Psoas muscle (tissue), 8 donors: ENCODE results near the gene TUBA1C. TPM values are rescaled to one million over a fixed set of nuclear protein-coding genes. Genes with fewer than 3 reads are reported as not detected.

Experiments
- ATAC-seq, 4 donors: fragments of 200-7000 bp; cut with Tn5 transposase; one replicate each; pipeline ENCODE4 v1.9.1; 2020; ENCODE audit warnings: moderate library complexity in 3 of 4, mild to moderate bottlenecking in 2 of 4
- DNase-seq, 2 donors: peaks; one replicate each; pipeline ENCODE4 v3.0.0-alpha.2; 2020
- H3K27ac ChIP-seq: fragments of 200-600 bp; one replicate; pipeline ENCODE4 v1.8.0; 2022
- H3K27me3 ChIP-seq, 3 donors: fragments of 200-600 bp in 1 of 3; one replicate each; pipeline versions ENCODE4 v1.6.1 to v1.8.0; 2013 to 2022; ENCODE audit warnings: low read length in 2 of 3, mild to moderate bottlenecking in 2 of 3, moderate library complexity in 1 of 3; ENCODE audit not compliant: insufficient read depth in 3 of 3
- H3K36me3 ChIP-seq, 2 donors: fragments of 200-600 bp in 1 of 2; one replicate each; pipeline versions ENCODE4 v1.6.1 to v1.8.0; 2013 to 2022; ENCODE audit warnings: low read depth in 1 of 2, mild to moderate bottlenecking in 1 of 2, moderate library complexity in 1 of 2; ENCODE audit not compliant: insufficient read depth in 1 of 2
- H3K4me1 ChIP-seq: fragments of 200-600 bp; one replicate; pipeline ENCODE4 v1.8.0; 2022
- H3K4me3 ChIP-seq: fragments of 200-600 bp; one replicate; pipeline ENCODE4 v1.8.0; 2022; ENCODE audit warnings: mild to moderate bottlenecking
- H3K9me3 ChIP-seq: fragments of 200-600 bp; one replicate; pipeline ENCODE4 v1.8.0; 2022
- WGBS, 3 donors: extraction: QIAGEN DNeasy Blood & Tissue Kit; methylation state at CpG; one replicate each; pipeline versions ENCODE4 v1.1.6 to v1.1.7; 2013; 5-methylcytosine and 5-hydroxymethylcytosine counted together
- intact Hi-C, 2 donors: fragments of 100-400 bp; cut with DNase I; formaldehyde crosslinking; loops; one replicate each; pipeline versions ENCODE4 v1.11.0 to v1.14.2; 2022
- polyA plus RNA-seq, 3 donors: library from polyadenylated mRNA; stranded (reverse); fragments of 200-250 nt; gene quantifications; one replicate each; pipeline ENCODE4 v1.2.3, GENCODE V29; 2013
- total RNA-seq, 4 donors: library from RNA; stranded (reverse); fragmentation: NEBNext Ultra II Directional in 2 of 4; extraction: Animal tissue kit (Norgen Biotek cat#: 25700) in 2 of 4; gene quantifications; one replicate each; pipeline versions ENCODE4 v1.2.1 to v1.2.4, GENCODE V29; 2021 to 2023
- TF ChIP-seq, protein P1 (sequence below): fragments of 200-600 bp; IDR thresholded peaks from one replicate; pipeline ENCODE4 v1.8.0; 2022; ENCODE audit warnings: antibody characterized with exemption
- donor health status: healthy with polysubstance abuse.
- donor health status: DM: no; HTN: no; CAD: no; lungs with moderate emphysema.
- donor health status: Bipolar disorder and iron deficiency.
- donor health status: healthy.
- donor health status: DM: yes; HTN: yes; CAD: no.
- donor health status: DM: no; HTN: no; CAD: no.
- donor health status: DM: no; HTN: no; CAD: no.
- donor health status: DM: yes; HTN: yes; CAD: no.

TUBA1C gene
- total and polyA plus RNA-seq, 7 donors = 41.4 to 454 (median 62.9) TPM

DNA sequence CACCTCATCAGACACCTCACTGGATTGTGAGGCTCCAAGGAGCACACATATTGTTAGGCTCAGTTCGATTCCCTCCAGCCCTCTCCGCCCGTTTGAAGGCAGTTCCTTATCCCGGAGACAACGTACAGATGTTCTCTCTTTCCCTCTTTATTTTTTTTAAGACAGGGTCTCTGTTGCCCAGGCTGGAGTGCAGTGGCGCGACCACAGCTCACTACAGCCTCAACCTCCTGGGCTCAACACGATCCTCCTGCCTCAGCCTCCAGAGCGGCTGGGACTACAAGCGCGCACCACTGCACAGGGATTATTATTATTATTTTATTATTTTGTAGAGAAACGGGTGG lies 57.5 kb downstream of the TUBA1C start:
- H3K4me3 ChIP-seq = peak overlapping the region; percentile 71
- no peaks in the 10 kb centered on the region for H3K9me3 ChIP-seq
- no peak for DNase-seq
- ATAC-seq = no peak
- H3K4me1 ChIP-seq = peaks cover 6% of the 10 kb centered on the region
- TF ChIP-seq, protein P1, sequence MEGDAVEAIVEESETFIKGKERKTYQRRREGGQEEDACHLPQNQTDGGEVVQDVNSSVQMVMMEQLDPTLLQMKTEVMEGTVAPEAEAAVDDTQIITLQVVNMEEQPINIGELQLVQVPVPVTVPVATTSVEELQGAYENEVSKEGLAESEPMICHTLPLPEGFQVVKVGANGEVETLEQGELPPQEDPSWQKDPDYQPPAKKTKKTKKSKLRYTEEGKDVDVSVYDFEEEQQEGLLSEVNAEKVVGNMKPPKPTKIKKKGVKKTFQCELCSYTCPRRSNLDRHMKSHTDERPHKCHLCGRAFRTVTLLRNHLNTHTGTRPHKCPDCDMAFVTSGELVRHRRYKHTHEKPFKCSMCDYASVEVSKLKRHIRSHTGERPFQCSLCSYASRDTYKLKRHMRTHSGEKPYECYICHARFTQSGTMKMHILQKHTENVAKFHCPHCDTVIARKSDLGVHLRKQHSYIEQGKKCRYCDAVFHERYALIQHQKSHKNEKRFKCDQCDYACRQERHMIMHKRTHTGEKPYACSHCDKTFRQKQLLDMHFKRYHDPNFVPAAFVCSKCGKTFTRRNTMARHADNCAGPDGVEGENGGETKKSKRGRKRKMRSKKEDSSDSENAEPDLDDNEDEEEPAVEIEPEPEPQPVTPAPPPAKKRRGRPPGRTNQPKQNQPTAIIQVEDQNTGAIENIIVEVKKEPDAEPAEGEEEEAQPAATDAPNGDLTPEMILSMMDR = no peak
- H3K36me3 ChIP-seq = no peaks in the 10 kb centered on the region
- H3K27ac ChIP-seq = peak overlapping the region; percentile 32
- no peaks in the 10 kb centered on the region for H3K27me3 ChIP-seq
- intact Hi-C loops = no loop called here
- 40 to 50% (median 40%) methylated on average over 12 of the region's 12 CpGs for WGBS, 3 donors

- H3K27ac ChIP-seq = peak within 1 kb of the TSS; percentile 32
- H3K9me3 ChIP-seq = no peaks in the 10 kb centered on the region
- TF ChIP-seq, protein P1 = no peak
- peak; percentile 100 for ATAC-seq
- peaks cover 6% of the 10 kb centered on the region for H3K4me1 ChIP-seq
- peak; percentile 97 to 99 for DNase-seq
- 0% methylated on average over 64 to 65 of the region's 65 CpGs for WGBS, 3 donors
- peak within 1 kb of the TSS; percentile 71 for H3K4me3 ChIP-seq
- no peaks in the 10 kb centered on the region for H3K36me3 ChIP-seq
- H3K27me3 ChIP-seq = no peaks in the 10 kb centered on the region
- intact Hi-C loops = no loop called here
These were observed 58.0 kb downstream of the TUBA1C start, which contains the start of gene TROAP for GRCh38 chr12:49322708-49323523. Gene TROAP, plus strand, starts transcription at chr12:49323255. Its CDS starts 354 bp downstream, at chr12:49323609.

DNA sequence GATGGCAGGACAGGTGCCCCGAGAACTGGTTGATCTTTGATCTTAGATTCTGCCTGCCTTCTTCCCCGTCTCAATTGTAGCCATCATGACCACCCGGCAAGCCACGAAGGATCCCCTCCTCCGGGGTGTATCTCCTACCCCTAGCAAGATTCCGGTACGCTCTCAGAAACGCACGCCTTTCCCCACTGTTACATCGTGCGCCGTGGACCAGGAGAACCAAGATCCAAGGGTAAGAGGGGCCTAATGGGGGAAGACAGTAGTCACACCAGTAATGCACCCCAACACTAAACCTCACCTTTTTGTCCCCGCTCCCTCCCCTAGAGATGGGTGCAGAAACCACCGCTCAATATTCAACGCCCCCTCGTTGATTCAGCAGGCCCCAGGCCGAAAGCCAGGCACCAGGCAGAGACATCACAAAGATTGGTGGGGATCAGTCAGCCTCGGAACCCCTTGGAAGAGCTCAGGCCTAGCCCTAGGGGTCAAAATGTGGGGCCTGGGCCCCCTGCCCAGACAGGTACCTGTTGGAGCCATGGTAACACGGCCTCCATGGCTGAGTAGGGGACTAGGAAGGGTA lies 58.7 kb downstream of the TUBA1C start:
- WGBS, 3 donors = 9 to 10% (median 10%) methylated on average over 19 of the region's 19 CpGs
- DNase-seq (no peak), ATAC-seq (no peak)

More for the DNA sequence above, 58.7 kb downstream of the TUBA1C start:
- no peaks in the 10 kb centered on the region for H3K27me3 ChIP-seq
- TF ChIP-seq, protein P1 = no peak
- H3K9me3 ChIP-seq = no peaks in the 10 kb centered on the region
- peak overlapping the region; percentile 71 for H3K4me3 ChIP-seq
- intact Hi-C loops = no loop called here
- H3K36me3 ChIP-seq = no peaks in the 10 kb centered on the region
- peaks cover 6% of the 10 kb centered on the region for H3K4me1 ChIP-seq
- H3K27ac ChIP-seq = no peak overlapping the region

Other genes starting within 250 kb of the TUBA1C start
- gene PRKAG1, start 246.3 kb upstream of the TUBA1C start, total RNA-seq = 10 to 100 TPM; 49.5 to 91.6 (median 70.6) TPM
- gene PRKAG1, start 246.3 kb upstream of the TUBA1C start, polyA plus RNA-seq = 100 to 1,000 TPM in 1 of 3 donors, 10 to 100 TPM in 2; 67.5 to 105 (median 86.5) TPM
- 10 to 100 TPM; 62.6 to 69.8 (median 65.1) TPM for gene KMT2D, start 204.3 kb upstream of the TUBA1C start, total RNA-seq
- gene KMT2D, start 204.3 kb upstream of the TUBA1C start, polyA plus RNA-seq = 10 to 100 TPM; 10.8 to 65.8 (median 13.9) TPM
- under 1 TPM in 1 of 4 donors, not detected in 3; 0.97 TPM for gene RHEBL1, start 195.1 kb upstream of the TUBA1C start, total RNA-seq
- gene RHEBL1, start 195.1 kb upstream of the TUBA1C start, polyA plus RNA-seq = 1 to 10 TPM in 1 of 3 donors, under 1 TPM in 2; 0.21 to 1.2 (median 0.57) TPM
- under 1 TPM; 0.07 to 0.43 (median 0.17) TPM for gene DHH, start 170.3 kb upstream of the TUBA1C start, total RNA-seq
- under 1 TPM; 0.08 to 0.39 (median 0.17) TPM for gene DHH, start 170.3 kb upstream of the TUBA1C start, polyA plus RNA-seq
- gene LMBR1L, start 154.2 kb upstream of the TUBA1C start, total RNA-seq = 10 to 100 TPM; 13.3 to 27.3 (median 21.3) TPM
- 10 to 100 TPM; 13.3 to 16.8 (median 14.1) TPM for gene LMBR1L, start 154.2 kb upstream of the TUBA1C start, polyA plus RNA-seq
- gene TUBA1B, start 133.7 kb upstream of the TUBA1C start, total RNA-seq = 100 to 1,000 TPM; 101 to 368 (median 242) TPM
- gene TUBA1B, start 133.7 kb upstream of the TUBA1C start, polyA plus RNA-seq = 1,000 to 10,000 TPM in 1 of 3 donors, 100 to 1,000 TPM in 2; 294 to 1,147 (median 389) TPM
- 10 to 100 TPM; 21.3 to 29.8 (median 29.0) TPM for gene TUBA1A, start 76.0 kb upstream of the TUBA1C start, total RNA-seq
- 10 to 100 TPM; 16.4 to 48.2 (median 29.9) TPM for gene TUBA1A, start 76.0 kb upstream of the TUBA1C start, polyA plus RNA-seq
- gene PRPH, start 30.1 kb downstream of the TUBA1C start, total RNA-seq = not detected
- under 1 TPM in 2 of 3 donors, not detected in 1; 0.06 to 0.20 TPM for gene PRPH, start 30.1 kb downstream of the TUBA1C start, polyA plus RNA-seq
- under 1 TPM in 2 of 4 donors, not detected in 2; 0.39 to 0.48 TPM for gene TROAP, start 58.2 kb downstream of the TUBA1C start, total RNA-seq
- under 1 TPM; 0.07 to 0.36 (median 0.26) TPM for gene TROAP, start 58.2 kb downstream of the TUBA1C start, polyA plus RNA-seq
- gene C1QL4, start 72.1 kb downstream of the TUBA1C start, total RNA-seq = not detected
- gene C1QL4, start 72.1 kb downstream of the TUBA1C start, polyA plus RNA-seq = not detected
- gene DNAJC22, start 81.8 kb downstream of the TUBA1C start, total RNA-seq = under 1 TPM in 1 of 4 donors, not detected in 3; 0.08 TPM
- gene DNAJC22, start 81.8 kb downstream of the TUBA1C start, polyA plus RNA-seq = under 1 TPM in 1 of 3 donors, not detected in 2; 0.03 TPM
- 10 to 100 TPM in 2 of 4 donors, 1 to 10 TPM in 2; 5.0 to 10.6 (median 9.7) TPM for gene SPATS2, start 102.4 kb downstream of the TUBA1C start, total RNA-seq
- gene SPATS2, start 102.4 kb downstream of the TUBA1C start, polyA plus RNA-seq = 10 to 100 TPM in 1 of 3 donors, 1 to 10 TPM in 2; 4.4 to 10.1 (median 6.2) TPM